ENCODE measurements around the gene PSENEN. TPM values are rescaled to one million over a fixed set of nuclear protein-coding genes. Genes with fewer than 3 reads are reported as not detected.

The PSENEN gene
- total RNA-seq, 1 experiment from 2014 or later, result 69.7 TPM

GRCh38 chr19:35731779-35732405 lies 13.6 kb upstream of the PSENEN start:
- DNase-seq, result no peak
- H3K4me3 Mint-ChIP-seq, result no peak overlapping the region
- H3K79me2 ChIP-seq (ENCODE audit: insufficient read depth, low read length), result no peaks in the 10 kb centered on the region
- TF ChIP-seq CTCF (conservative IDR thresholded peaks at IDR 0.05), result no peak
- H3K9me3 ChIP-seq (ENCODE audit: control insufficient read depth, low read depth, low read length), result no peaks in the 10 kb centered on the region
- no peak overlapping the region for H3T11ph ChIP-seq (ENCODE audit: low read length)
- H3K27me3 Mint-ChIP-seq (ENCODE audit: low read depth), result no peaks in the 10 kb centered on the region
- H3K9ac ChIP-seq (ENCODE audit: extremely low read depth, insufficient read length, low read length), result no peak overlapping the region
- H3K9me3 Mint-ChIP-seq, result no peaks in the 10 kb centered on the region
- H3K4me1 Mint-ChIP-seq, result no peaks in the 10 kb centered on the region
- H3K4me2 ChIP-seq (ENCODE audit: insufficient read depth, insufficient read length, low read length), result no peak overlapping the region
- H3K4me1 ChIP-seq (ENCODE audit: insufficient read depth, low read length), result no peaks in the 10 kb centered on the region
- H4K91ac ChIP-seq (ENCODE audit: insufficient read length, low read depth, low read length), result no peak overlapping the region
- H3K23me2 ChIP-seq (ENCODE audit: insufficient read length, low read depth, low read length, poor library complexity, severe bottlenecking), result no peaks in the 10 kb centered on the region
- no peak overlapping the region for H2BK5ac ChIP-seq (ENCODE audit: insufficient read length, low read length)
- no peaks in the 10 kb centered on the region for H3K79me1 ChIP-seq (ENCODE audit: insufficient read depth, low read depth, low read length, poor library complexity, severe bottlenecking)
- no peaks in the 10 kb centered on the region for H3K27me3 ChIP-seq (ENCODE audit: insufficient read depth, low read length)
- no peak overlapping the region for H3K14ac ChIP-seq (ENCODE audit: insufficient read depth, low read length)
- no peak overlapping the region for H2BK20ac ChIP-seq (ENCODE audit: low read depth, low read length, poor library complexity, severe bottlenecking)
- no CpG with 5 or more reads among the region's 21 CpGs for WGBS (ENCODE audit: extremely low coverage, insufficient read length, low lambda C conversion rate)
- H3K18ac ChIP-seq (ENCODE audit: insufficient read length, low read depth, low read length), result no peak overlapping the region
- no peak overlapping the region for H2BK12ac ChIP-seq (ENCODE audit: insufficient read length, low read depth, low read length)
- peaks cover 53 to 79% (median 78%) of the 10 kb centered on the region in 3 experiments for H3K36me3 Mint-ChIP-seq (ENCODE audit: insufficient read depth in 1 of 3, low read depth in 3 of 3)
- no peak overlapping the region for H3K27ac ChIP-seq (ENCODE audit: insufficient read length, low read depth, low read length)
- no peak overlapping the region for H2AK5ac ChIP-seq (ENCODE audit: insufficient read length, low read length)
- H2BK120ac ChIP-seq (ENCODE audit: low read depth, low read length, poor library complexity, severe bottlenecking), result no peak overlapping the region
- H3K23ac ChIP-seq (ENCODE audit: insufficient read length, low read depth, low read length), result no peak overlapping the region
- H3K27ac Mint-ChIP-seq, result no peak overlapping the region; a peak in 1 of 7 replicates
- H4K20me1 ChIP-seq (ENCODE audit: control insufficient read depth, insufficient read depth, insufficient read length), result no peaks in the 10 kb centered on the region
- H3K56ac ChIP-seq (ENCODE audit: insufficient read length, low read depth, low read length), result no peak overlapping the region
- no peak overlapping the region for H4K5ac ChIP-seq (ENCODE audit: insufficient read length, low read depth, low read length)
- no peak overlapping the region for H3K4ac ChIP-seq (ENCODE audit: low read depth, low read length)
- H2BK15ac ChIP-seq (ENCODE audit: low read depth, low read length), result no peak overlapping the region
- no peak overlapping the region for H2AFZ ChIP-seq (ENCODE audit: low read length)
- H4K8ac ChIP-seq (replicated peaks; ENCODE audit: insufficient read length, low read depth, low read length), result no peak overlapping the region
